Activated T-cell treated with anti-CD3 and anti-CD28 coated beads, Interleukin-2, amount 50 U/mL, for 4 hours (primary cell): ENCODE measurements around the gene RHOT1. TPM values are rescaled to one million over a fixed set of nuclear protein-coding genes. Genes with fewer than 3 reads are reported as not detected.
"Not testable (repeated sequence)": the region's sequence is repeated elsewhere in the genome, so short reads cannot be mapped to it uniquely, and the experiment has no call there.

ENCODE experiments used
- ATAC-seq, 2 donors: fragments of 200-7000 bp; cut with Tn5 transposase; one replicate each; pipeline ENCODE4 v1.10.0; 2021
- DNase-seq: peaks from one replicate; pipeline ENCODE4 v3.0.0-alpha.2; 2020
- H3K27me3 Mint-ChIP-seq: one replicate; pipeline ENCODE4 v1.8.0; 2021; ENCODE audit warnings: low read depth, mixed read lengths
- H3K36me3 Mint-ChIP-seq: one replicate; pipeline ENCODE4 v1.8.0; 2022; ENCODE audit warnings: mixed read lengths; ENCODE audit not compliant: insufficient read depth
- H3K4me1 Mint-ChIP-seq: one replicate; pipeline ENCODE4 v1.8.0; 2021; ENCODE audit warnings: low read depth, mixed read lengths
- H3K4me3 Mint-ChIP-seq: one replicate; pipeline ENCODE4 v1.8.0; 2021; ENCODE audit warnings: mild to moderate bottlenecking, moderate library complexity, mixed read lengths
- H3K9me3 Mint-ChIP-seq: one replicate; pipeline ENCODE4 v1.8.0; 2021; ENCODE audit warnings: mixed read lengths
- total RNA-seq, 3 donors: library from RNA; stranded (reverse); gene quantifications; one replicate each; pipeline ENCODE4 v1.2.1, GENCODE V29; 2021

RHOT1 gene
- total RNA-seq, 3 donors from 2014 or later: 14.0 to 14.9 (median 14.2) TPM

DNA sequence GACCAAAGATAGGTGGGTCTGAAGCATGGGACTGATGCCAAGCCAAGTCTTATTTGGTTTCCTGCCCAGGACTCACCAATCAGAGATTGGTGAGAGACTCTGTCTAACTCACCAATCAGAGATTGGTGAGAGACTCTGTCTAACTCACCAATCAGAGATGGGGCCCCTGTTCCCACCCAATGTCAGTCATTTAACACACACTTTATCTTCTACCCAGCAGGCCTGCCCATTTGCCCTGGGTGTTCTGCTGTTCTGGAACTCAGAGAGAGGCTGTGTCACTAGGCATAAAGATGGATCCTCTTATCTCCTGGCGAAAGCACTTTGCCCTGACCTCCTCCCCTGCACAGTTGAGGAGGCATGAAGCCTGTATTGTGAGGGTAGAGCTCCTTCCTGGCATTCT, 5.4 kb upstream of the RHOT1 start:
- DNase-seq (no peak), ATAC-seq (peak; percentile 45 to 64)
- peaks cover 19% of the 10 kb centered on the region for H3K4me1 Mint-ChIP-seq
- no peaks in the 10 kb centered on the region for H3K27me3 Mint-ChIP-seq
- H3K4me3 Mint-ChIP-seq: no peak overlapping the region
- no peaks in the 10 kb centered on the region for H3K36me3 Mint-ChIP-seq
- no peaks in the 10 kb centered on the region for H3K9me3 Mint-ChIP-seq

DNA sequence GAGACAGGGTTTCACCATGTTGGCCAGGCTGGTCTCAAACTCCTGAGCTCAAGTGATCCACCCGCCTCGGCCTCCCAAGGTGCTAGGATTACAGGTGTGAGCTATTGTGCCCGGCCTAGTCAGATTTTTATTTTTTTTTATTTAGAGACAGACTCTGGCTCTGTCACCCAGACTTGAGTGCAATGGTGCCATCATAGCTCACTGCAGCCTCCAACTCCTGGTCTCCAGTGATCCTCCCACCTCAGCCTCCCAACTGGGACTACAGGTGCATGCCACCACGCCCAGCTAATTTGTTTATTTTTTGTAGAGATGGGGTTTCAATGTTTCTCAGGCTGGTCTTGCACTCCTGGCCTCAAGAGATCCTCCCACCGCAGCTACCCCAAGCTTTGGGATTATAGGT, 2.8 kb upstream of the RHOT1 start:
- peaks cover 31% of the 10 kb centered on the region for H3K4me1 Mint-ChIP-seq
- ATAC-seq, H3K36me3 Mint-ChIP-seq, H3K9me3 Mint-ChIP-seq, H3K27me3 Mint-ChIP-seq, DNase-seq, H3K4me3 Mint-ChIP-seq: not testable (repeated sequence)

DNA sequence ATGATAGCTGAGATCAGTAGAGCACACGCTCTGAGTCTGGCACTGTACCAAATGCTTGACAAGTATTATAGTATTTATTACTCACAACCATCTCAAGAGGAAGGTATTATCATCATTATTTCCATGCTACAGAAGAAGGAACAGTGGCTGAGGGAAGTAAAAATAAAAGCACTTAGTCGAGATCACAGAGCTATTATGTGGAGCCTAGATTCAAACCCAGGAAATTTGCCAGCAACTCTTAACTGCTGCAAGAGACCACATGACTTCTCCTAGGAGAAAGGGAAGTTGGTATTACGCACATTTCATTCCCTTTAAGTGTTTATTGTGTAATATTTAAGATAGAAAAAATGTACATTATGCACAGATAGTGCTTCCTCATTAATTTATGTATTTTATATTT, 1.0 kb upstream of the RHOT1 start:
- H3K36me3 Mint-ChIP-seq: peaks cover 3% of the 10 kb centered on the region
- no peaks in the 10 kb centered on the region for H3K27me3 Mint-ChIP-seq
- H3K4me1 Mint-ChIP-seq: peaks cover 33% of the 10 kb centered on the region
- DNase-seq: no peak
- H3K9me3 Mint-ChIP-seq: no peaks in the 10 kb centered on the region
- H3K4me3 Mint-ChIP-seq: peak overlapping the region; percentile 98
- no peak for ATAC-seq

GRCh38 chr17:32141679-32142037, 644 bp upstream of the RHOT1 start:
- no peak for ATAC-seq
- peaks cover 30% of the 10 kb centered on the region for H3K4me1 Mint-ChIP-seq

GRCh38 chr17:32142857-32143526, 690 bp downstream of the RHOT1 start:
- peaks cover 3% of the 10 kb centered on the region for H3K36me3 Mint-ChIP-seq
- peak overlapping the region; percentile 98 for H3K4me3 Mint-ChIP-seq
- no peaks in the 10 kb centered on the region for H3K9me3 Mint-ChIP-seq
- no peaks in the 10 kb centered on the region for H3K27me3 Mint-ChIP-seq
- DNase-seq (no peak), ATAC-seq (peak; percentile 1 to 15)
- peaks cover 31% of the 10 kb centered on the region for H3K4me1 Mint-ChIP-seq

More at GRCh38 chr17:32141679-32142037, 644 bp upstream of the RHOT1 start:
- Mint-ChIP-seq H3K27me3 (no peaks in the 10 kb centered on the region), H3K36me3 (peaks cover 3% of the 10 kb centered on the region), H3K4me3 (peak overlapping the region; percentile 98), H3K9me3 (no peaks in the 10 kb centered on the region)
- no peak for DNase-seq

DNA sequence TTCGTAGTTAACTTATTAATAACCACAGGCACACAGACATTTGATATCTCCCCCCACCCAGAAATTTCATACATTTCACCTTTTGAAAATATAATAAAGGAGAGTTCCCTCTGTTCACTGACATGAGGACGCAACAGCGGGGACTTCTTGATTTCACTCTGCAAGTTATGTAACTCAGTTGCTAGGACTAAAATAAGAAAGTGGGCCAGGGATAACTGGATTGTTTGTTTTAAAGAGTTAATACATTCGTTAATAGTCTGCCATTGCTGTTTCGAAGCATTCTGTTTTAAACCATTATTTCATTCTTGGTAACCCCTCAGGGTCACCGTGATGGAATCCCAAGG, 1.2 kb downstream of the RHOT1 start:
- DNase-seq (no peak), ATAC-seq (no peak)
- H3K27me3 Mint-ChIP-seq: no peaks in the 10 kb centered on the region
- H3K9me3 Mint-ChIP-seq: no peaks in the 10 kb centered on the region
- H3K4me1 Mint-ChIP-seq: peaks cover 35% of the 10 kb centered on the region
- H3K4me3 Mint-ChIP-seq: peak overlapping the region; percentile 98
- peaks cover 3% of the 10 kb centered on the region for H3K36me3 Mint-ChIP-seq

- H3K27me3 Mint-ChIP-seq, H3K9me3 Mint-ChIP-seq, DNase-seq, H3K36me3 Mint-ChIP-seq, ATAC-seq: not testable (repeated sequence)
- peaks cover 36% of the 10 kb centered on the region for H3K4me1 Mint-ChIP-seq
- H3K4me3 Mint-ChIP-seq: peak overlapping the region; percentile 38
Measured at GRCh38 chr17:32144442-32144841, 2.1 kb downstream of the RHOT1 start.

GRCh38 chr17:32148351-32148750, 6.0 kb downstream of the RHOT1 start:
- no peak overlapping the region for H3K4me3 Mint-ChIP-seq

DNA sequence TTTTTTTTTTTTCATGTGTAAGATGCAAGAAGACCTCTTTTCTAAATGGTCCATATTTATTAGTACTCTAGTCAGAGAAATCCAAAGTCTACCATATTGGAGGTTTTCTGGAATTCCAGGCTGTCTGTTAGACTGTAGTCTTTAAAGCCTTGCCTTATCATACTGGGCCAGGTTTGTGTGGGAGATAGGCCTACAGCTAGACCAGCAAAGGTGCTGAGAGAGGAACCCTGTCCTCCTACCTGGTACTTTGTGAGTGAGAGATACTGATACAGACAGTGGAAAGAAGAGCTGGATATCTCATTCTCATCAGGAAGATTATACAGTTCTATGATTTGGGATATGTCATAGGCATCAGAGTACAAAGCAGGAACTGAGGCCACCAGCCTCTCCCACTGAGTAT, 8.1 kb downstream of the RHOT1 start:
- no peak for ATAC-seq
- Mint-ChIP-seq H3K36me3 (peaks cover 16% of the 10 kb centered on the region), H3K9me3 (no peaks in the 10 kb centered on the region), H3K4me3 (no peak overlapping the region), H3K27me3 (no peaks in the 10 kb centered on the region), H3K4me1 (peaks cover 29% of the 10 kb centered on the region)
- no peak for DNase-seq

More at GRCh38 chr17:32148351-32148750, 6.0 kb downstream of the RHOT1 start:
- no peaks in the 10 kb centered on the region for H3K9me3 Mint-ChIP-seq
- no peak for DNase-seq
- peaks cover 11% of the 10 kb centered on the region for H3K36me3 Mint-ChIP-seq
- no peaks in the 10 kb centered on the region for H3K27me3 Mint-ChIP-seq
- no peak for ATAC-seq
- H3K4me1 Mint-ChIP-seq: peaks cover 36% of the 10 kb centered on the region

- DNase-seq (no peak), ATAC-seq (no peak)
- H3K9me3 Mint-ChIP-seq: no peaks in the 10 kb centered on the region
Measured at GRCh38 chr17:32152130-32152529, 9.8 kb downstream of the RHOT1 start.

GRCh38 chr17:32155896-32156295, 13.6 kb downstream of the RHOT1 start:
- peaks cover 21% of the 10 kb centered on the region for H3K36me3 Mint-ChIP-seq
- DNase-seq: no peak
- H3K4me1 Mint-ChIP-seq: peaks cover 6% of the 10 kb centered on the region
- H3K9me3 Mint-ChIP-seq: no peaks in the 10 kb centered on the region
- ATAC-seq: no peak
- no peaks in the 10 kb centered on the region for H3K27me3 Mint-ChIP-seq
- H3K4me3 Mint-ChIP-seq: no peak overlapping the region

More at GRCh38 chr17:32152130-32152529, 9.8 kb downstream of the RHOT1 start:
- Mint-ChIP-seq H3K36me3 (peaks cover 14% of the 10 kb centered on the region), H3K4me1 (peaks cover 26% of the 10 kb centered on the region), H3K27me3 (no peaks in the 10 kb centered on the region), H3K4me3 (no peak overlapping the region)

DNA sequence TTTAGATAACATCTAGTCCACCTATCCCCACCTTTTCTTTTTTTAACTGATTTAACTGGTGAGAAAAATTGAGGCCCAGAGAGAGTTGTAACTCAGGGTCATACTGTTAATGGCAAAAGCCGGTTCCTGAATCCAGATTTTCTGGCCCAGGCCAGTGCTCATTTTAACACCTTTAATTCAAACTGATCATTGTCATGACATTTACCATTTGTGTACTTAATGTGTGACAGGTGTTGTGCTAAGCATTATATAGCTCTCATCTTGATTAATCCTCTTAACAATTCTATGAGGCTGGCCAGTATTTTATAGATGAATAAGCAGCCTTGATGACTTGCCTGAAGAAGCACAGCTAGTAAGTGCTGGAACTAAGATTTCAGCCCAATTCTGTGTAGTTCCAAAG, 14.4 kb downstream of the RHOT1 start:
- no peak for DNase-seq
- no peak for ATAC-seq
- no peaks in the 10 kb centered on the region for H3K27me3 Mint-ChIP-seq
- H3K9me3 Mint-ChIP-seq: no peaks in the 10 kb centered on the region
- H3K36me3 Mint-ChIP-seq: peaks cover 27% of the 10 kb centered on the region
- H3K4me3 Mint-ChIP-seq: no peak overlapping the region
- peaks cover 4% of the 10 kb centered on the region for H3K4me1 Mint-ChIP-seq

- ATAC-seq (no peak), DNase-seq (no peak)
- Mint-ChIP-seq H3K27me3 (no peaks in the 10 kb centered on the region), H3K36me3 (peaks cover 27% of the 10 kb centered on the region), H3K4me1 (peaks cover 3% of the 10 kb centered on the region), H3K4me3 (no peak overlapping the region), H3K9me3 (no peaks in the 10 kb centered on the region)
Measured at GRCh38 chr17:32157225-32157624, 14.9 kb downstream of the RHOT1 start.

- no peaks in the 10 kb centered on the region for H3K27me3 Mint-ChIP-seq
- H3K36me3 Mint-ChIP-seq: peaks cover 21% of the 10 kb centered on the region
- H3K4me1 Mint-ChIP-seq: peaks cover 3% of the 10 kb centered on the region
- H3K9me3 Mint-ChIP-seq: no peaks in the 10 kb centered on the region
- H3K4me3 Mint-ChIP-seq: no peak overlapping the region
- ATAC-seq (no peak), DNase-seq (no peak)
Measured at GRCh38 chr17:32158870-32159585, 16.7 kb downstream of the RHOT1 start.
